GM13976 (cell line): ENCODE results near the gene MCM7.
"Not testable (repeated sequence)": the region's sequence is repeated elsewhere in the genome, so short reads cannot be mapped to it uniquely, and the experiment has no call there.

Source experiments
- DNase-seq: peaks from one replicate; pipeline ENCODE4 v3.0.0; 2012; ENCODE audit warnings: low spot score
- in situ Hi-C: fragments of 300-500 bp; cut with MboI; formaldehyde crosslinking; loops from one replicate; pipeline ENCODE4 v1.12.0; 2022; ENCODE audit warnings: low sequenced_read_pairs, mixed read lengths, inconsistent platforms; ENCODE audit not compliant: unreplicated experiment
- TF ChIP-seq, protein P1 (sequence below): IDR thresholded peaks from 2 replicates; pipeline ENCODE4 v1.5.1; 2012; ENCODE audit warnings: borderline replicate concordance, mild to moderate bottlenecking; ENCODE audit not compliant: insufficient read depth; ENCODE audit errors: extremely low read depth, missing control alignments, control extremely low read depth

Gene MCM7

DNA sequence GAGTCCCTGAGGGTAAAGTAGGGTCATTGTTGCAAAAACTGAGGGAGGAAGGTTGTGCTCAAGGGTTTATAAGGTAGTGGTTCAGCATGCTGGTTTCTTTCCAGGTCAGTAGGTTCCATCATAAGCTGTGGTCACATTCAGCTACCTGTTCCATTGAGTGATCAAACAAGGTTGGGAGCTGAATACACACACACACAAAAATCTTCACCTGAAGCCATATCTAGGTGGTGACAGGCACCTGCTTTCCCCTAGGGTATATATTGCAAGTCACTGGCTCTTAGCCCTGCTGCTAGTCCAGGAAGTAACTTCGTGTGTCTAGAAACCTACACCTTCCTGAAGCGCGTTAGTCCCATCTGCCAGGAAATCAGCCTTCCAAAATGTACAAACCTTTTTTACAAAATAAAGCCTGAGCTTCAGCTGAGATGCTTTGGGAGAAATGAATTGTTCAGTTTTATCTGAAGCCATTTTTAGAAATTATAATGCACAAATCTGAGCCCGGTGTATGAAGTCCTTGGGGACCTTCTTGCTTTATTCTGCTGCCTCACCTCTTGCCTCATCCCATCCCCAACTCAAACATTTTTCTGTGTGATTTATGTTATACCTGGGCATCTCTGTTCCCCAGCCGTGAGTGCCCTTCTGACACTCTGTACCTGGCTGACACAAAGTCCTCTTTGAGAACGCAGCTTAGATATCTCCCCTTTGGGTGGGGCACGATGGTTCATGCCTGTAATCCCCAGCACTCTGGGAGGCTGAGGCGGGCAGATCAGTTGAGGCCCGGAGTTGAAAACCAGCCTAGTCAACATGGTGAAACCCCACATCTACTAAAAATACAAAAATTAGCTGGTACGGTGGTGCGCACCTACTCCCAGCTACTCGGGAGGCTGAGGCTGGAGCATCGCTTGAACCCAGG, 36.9 kb upstream of the MCM7 start:
- TF ChIP-seq, protein P1, sequence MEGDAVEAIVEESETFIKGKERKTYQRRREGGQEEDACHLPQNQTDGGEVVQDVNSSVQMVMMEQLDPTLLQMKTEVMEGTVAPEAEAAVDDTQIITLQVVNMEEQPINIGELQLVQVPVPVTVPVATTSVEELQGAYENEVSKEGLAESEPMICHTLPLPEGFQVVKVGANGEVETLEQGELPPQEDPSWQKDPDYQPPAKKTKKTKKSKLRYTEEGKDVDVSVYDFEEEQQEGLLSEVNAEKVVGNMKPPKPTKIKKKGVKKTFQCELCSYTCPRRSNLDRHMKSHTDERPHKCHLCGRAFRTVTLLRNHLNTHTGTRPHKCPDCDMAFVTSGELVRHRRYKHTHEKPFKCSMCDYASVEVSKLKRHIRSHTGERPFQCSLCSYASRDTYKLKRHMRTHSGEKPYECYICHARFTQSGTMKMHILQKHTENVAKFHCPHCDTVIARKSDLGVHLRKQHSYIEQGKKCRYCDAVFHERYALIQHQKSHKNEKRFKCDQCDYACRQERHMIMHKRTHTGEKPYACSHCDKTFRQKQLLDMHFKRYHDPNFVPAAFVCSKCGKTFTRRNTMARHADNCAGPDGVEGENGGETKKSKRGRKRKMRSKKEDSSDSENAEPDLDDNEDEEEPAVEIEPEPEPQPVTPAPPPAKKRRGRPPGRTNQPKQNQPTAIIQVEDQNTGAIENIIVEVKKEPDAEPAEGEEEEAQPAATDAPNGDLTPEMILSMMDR: no peak
- no peak for DNase-seq
- in situ Hi-C loops: loop anchor here (10.0 kb wide), 1 partner anchor 267 kb away; no protein-coding TSS in a partner anchor

DNA sequence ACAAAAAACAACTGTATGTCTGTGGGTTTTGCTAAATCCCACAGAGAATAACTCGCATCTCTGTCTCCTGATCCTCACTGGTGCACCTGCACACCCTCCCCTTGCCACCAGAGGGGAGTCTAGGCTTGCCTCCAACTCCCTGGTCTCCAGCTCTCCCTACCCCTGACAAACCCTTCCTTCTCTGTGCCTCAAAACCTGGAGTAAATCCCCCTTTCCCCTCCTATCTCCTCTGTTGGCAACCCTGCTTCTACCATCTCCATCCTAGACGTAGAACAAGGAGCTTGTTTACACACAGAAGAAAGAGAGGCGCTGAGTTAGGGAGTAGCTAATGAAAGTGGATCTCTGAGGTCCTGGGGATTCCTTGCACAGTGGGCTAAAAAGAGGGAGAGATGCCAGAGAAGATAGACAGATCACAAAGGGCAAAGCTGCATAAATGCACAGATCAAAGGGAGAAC, 31.5 kb upstream of the MCM7 start:
- DNase-seq: peak; percentile 83
- in situ Hi-C loops: loop anchor here (10.0 kb wide), 1 partner anchor 272 kb away; no protein-coding TSS in a partner anchor
- TF ChIP-seq, protein P1: peak; percentile 84

DNA sequence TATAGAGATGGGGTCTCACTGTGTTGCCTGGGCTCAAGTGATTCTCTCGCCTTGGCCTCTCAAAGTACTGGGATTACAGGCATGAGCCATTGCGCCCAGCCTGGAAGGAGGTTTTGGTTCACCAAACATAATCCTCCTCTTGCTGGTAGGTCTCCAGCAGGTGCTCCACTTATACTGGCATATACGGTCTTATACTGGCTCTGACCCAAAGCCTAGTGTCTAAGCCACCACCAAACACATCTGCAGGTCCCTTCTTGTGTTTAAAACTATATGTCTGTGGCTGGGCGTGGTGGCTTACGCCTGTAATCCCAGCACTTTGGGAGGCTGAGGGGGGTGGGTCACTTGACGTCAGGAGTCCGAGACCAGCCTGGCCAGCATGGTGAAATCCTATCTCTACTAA, 30.9 kb upstream of the MCM7 start:
- in situ Hi-C loops: loop anchor here (10.0 kb wide), 1 partner anchor 273 kb away; no protein-coding TSS in a partner anchor
- TF ChIP-seq, protein P1: no peak
- DNase-seq: no peak

DNA sequence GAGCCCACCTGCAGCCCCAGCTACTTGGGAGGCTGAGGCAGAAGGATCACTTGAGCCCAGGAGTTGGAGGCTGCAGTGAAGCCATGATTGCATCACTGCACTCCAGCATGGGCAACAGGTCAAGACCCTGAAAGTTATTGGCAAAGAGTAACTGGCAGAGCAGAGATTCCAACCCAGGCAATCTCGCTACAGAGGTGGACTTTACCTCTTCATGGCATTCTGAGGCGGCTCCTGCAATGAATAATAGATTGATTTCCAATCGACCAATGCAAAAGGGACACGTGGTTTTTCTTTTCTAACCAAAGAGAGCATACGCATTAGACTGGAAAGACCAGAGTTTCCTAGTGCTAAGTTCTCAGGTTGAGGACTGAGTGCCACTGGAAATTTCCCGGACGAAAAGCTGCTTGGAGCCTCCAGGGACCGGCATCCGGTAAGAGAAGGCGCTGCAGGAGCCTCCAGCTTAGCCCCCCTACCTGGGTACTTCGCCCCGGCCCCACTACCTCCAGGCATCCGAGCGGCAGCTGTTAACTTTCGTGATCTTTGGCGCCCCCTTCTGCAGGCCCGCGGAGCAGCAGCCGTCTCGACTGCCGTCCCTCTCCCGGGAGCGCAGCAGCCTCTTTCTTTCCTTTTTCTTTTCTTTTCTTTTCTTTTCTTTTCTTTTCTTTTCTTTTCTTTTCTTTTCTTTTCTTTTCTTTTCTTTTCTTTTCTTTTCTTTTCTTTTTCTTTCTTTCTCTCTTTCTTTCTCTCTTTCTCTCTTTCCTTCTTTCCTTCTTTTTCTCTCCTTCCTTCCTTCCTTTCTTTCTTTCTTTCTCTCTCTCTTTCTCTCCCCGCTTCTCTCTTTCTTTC, 29.6 kb upstream of the MCM7 start:
- TF ChIP-seq, protein P1: peak; percentile 98
- in situ Hi-C loops: loop anchor here (10.0 kb wide), 1 partner anchor 274 kb away; no protein-coding TSS in a partner anchor
- DNase-seq: peak; percentile 84

DNA sequence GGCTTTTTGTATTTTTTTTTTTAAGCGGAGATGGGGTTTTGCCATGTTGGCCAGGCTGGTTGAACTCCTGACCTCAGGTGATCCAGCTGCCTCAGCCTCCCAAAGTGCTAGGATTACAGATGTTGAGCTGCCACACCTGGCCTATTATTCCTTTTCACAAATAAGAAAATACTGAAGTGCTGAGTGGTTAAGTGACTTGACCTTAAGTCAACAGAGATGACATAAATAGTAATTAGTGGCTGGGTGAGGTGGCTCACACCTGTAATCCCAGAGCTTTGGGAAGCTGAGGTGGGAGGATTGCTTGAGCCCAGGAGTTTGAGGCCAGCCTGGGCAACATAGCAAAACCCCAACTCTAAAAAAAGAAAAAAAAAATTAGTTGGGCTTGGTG, 29.0 kb upstream of the MCM7 start:
- DNase-seq: not testable (repeated sequence)
- in situ Hi-C loops: loop anchor here (10.0 kb wide), 1 partner anchor 275 kb away; no protein-coding TSS in a partner anchor

DNA sequence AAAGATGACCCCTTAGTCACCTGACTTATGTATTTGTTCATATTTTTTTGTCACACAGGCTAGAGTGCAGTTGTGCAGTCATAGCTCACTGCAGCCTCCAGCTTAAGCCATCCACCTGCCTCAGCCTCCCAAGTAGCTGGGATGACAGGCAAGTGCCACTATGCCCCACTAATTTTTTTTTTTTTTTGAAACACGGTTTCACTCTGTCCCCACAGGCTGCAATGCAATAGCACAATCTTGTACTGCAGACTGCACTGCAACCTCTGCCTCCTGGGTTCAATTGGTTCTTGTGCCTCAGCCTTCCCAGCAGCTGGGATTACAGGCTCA, 27.4 kb upstream of the MCM7 start:
- TF ChIP-seq, protein P1: no peak
- no peak for DNase-seq
- in situ Hi-C loops: no loop called here
